Right lobe of liver (tissue), 4 donors: Measurements from ENCODE around the gene NFIB.

ENCODE experiments used
- CTCF ChIP-seq, 4 donors: fragments of 200-600 bp in 3 of 4; fragments of 450-650 bp in 1 of 4; IDR thresholded peaks; one replicate each; pipeline versions ENCODE4 v1.5.1 to v1.8.0; 2016 to 2022; ENCODE audit warnings: antibody characterized with exemption in 4 of 4, mild to moderate bottlenecking in 2 of 4
- POLR2A ChIP-seq: fragments of 450-650 bp; IDR thresholded peaks from one replicate; pipeline ENCODE4 v1.6.1; 2017; ENCODE audit warnings: antibody characterized with exemption, mild to moderate bottlenecking
- donor health status: DM: no; HTN: no; CAD: no.
- donor health status: DM: no; HTN: no; CAD: no.
- donor health status: DM: no; HTN: yes; CAD: no.

GRCh38 chr9:14289916-14290315 lies 24.0 kb downstream of the NFIB start:
- TF ChIP-seq CTCF (IDR thresholded peaks at IDR 0.05) (no peak), POLR2A (no peak)
